NCI-H2171 (cell line): Measurements from ENCODE around the gene FLNB.
A peak's percentile ranks its signal among the peaks of the same experiment; 100 is the strongest.

Experiments used
- DNase-seq: peaks from one replicate; lab custom pipeline; 2025; lab: John Stamatoyannopoulos, UW

Gene FLNB

GRCh38 chr3:58134468-58134867 lies 126.2 kb downstream of the FLNB start:
- DNase-seq: no peak

- DNase-seq: no peak
These were observed 127.7 kb downstream of the FLNB start for GRCh38 chr3:58135712-58136543.

GRCh38 chr3:58137306-58137705 lies 129.1 kb downstream of the FLNB start:
- DNase-seq: no peak

- peak; percentile 27 for DNase-seq
These were observed 133.6 kb downstream of the FLNB start for GRCh38 chr3:58141766-58142345.

- DNase-seq: no peak
These were observed 135.3 kb downstream of the FLNB start for GRCh38 chr3:58143417-58144055.

- no peak for DNase-seq
These were observed 136.5 kb downstream of the FLNB start for GRCh38 chr3:58144478-58145325.

- peak; percentile 27 for DNase-seq
These were observed 139.8 kb downstream of the FLNB start for GRCh38 chr3:58148049-58148448.

- DNase-seq: no peak
These were observed 142.0 kb downstream of the FLNB start for GRCh38 chr3:58150130-58150809.

- no peak for DNase-seq
These were observed 142.6 kb downstream of the FLNB start for GRCh38 chr3:58150810-58151199.

- DNase-seq: no peak
These were observed 143.4 kb downstream of the FLNB start for GRCh38 chr3:58151637-58152036.

GRCh38 chr3:58152225-58153015 lies 144.2 kb downstream of the FLNB start:
- no peak for DNase-seq

- no peak for DNase-seq
These were observed 145.1 kb downstream of the FLNB start for GRCh38 chr3:58153371-58153770.

- DNase-seq: no peak
These were observed 146.6 kb downstream of the FLNB start for GRCh38 chr3:58154626-58155449.

GRCh38 chr3:58155838-58156237 lies 147.6 kb downstream of the FLNB start:
- DNase-seq: no peak

- no peak for DNase-seq
These were observed 149.5 kb downstream of the FLNB start for GRCh38 chr3:58157700-58158099.

GRCh38 chr3:58158442-58159153 lies 150.4 kb downstream of the FLNB start:
- DNase-seq: no peak

- DNase-seq: no peak
These were observed 152.2 kb downstream of the FLNB start for GRCh38 chr3:58160399-58160798.

- no peak for DNase-seq
These were observed 153.5 kb downstream of the FLNB start for GRCh38 chr3:58161435-58162398.
